Stimulated activated CD4-positive, alpha-beta T cell treated with anti-CD3 and anti-CD28 coated beads, Interleukin-4, amount 100 ng/mL, for 1 hour (primary cell): Measurements from ENCODE around the gene RHOBTB3.
A peak's percentile ranks its signal among the peaks of the same experiment; 100 is the strongest.

Experiments used
- DNase-seq: peaks from one replicate; pipeline ENCODE4 v3.0.0-alpha.2; 2020

The RHOBTB3 gene

DNA sequence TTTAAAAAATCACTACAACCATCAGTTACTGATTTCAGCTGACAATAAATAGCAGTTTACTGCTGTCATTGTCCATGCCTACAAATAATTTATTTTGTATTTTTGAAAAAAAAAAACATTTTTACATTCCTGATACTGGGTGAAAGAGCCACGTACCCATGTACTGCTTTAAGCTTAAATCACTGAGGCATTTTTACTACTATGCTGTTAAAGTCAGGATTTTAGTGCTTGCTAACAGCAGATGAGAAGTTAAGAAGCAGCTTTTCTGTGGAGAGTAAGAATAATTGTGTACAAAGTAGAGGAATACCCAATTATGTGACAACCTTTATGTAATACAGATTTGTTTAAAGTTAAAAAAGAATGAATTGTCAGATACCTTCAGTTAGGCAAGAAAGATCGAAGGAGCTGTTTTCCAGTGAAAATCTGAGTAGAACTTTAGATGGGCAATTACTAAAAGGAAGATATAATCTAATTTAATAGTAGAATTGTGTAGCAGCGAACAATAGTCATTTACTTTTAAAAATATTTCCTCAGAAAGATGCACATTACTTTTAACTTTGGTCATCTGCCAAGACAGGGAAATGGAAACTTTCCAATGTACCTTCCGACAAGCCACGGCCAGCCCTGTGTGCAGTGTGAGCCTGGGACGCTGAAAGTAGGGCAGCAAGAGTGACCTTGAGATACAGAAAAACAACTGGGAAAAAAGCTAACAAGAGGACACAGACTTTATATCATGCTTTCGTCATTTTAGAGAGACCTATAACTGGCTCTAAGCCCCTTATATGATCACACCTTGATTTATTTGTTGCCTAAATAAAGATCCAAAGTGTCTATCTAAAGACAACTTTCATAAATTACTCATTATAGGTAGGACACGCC lies 39.9 kb downstream of the RHOBTB3 start:
- no peak for DNase-seq

GRCh38 chr5:95771892-95772291 lies 40.8 kb downstream of the RHOBTB3 start:
- no peak for DNase-seq

DNA sequence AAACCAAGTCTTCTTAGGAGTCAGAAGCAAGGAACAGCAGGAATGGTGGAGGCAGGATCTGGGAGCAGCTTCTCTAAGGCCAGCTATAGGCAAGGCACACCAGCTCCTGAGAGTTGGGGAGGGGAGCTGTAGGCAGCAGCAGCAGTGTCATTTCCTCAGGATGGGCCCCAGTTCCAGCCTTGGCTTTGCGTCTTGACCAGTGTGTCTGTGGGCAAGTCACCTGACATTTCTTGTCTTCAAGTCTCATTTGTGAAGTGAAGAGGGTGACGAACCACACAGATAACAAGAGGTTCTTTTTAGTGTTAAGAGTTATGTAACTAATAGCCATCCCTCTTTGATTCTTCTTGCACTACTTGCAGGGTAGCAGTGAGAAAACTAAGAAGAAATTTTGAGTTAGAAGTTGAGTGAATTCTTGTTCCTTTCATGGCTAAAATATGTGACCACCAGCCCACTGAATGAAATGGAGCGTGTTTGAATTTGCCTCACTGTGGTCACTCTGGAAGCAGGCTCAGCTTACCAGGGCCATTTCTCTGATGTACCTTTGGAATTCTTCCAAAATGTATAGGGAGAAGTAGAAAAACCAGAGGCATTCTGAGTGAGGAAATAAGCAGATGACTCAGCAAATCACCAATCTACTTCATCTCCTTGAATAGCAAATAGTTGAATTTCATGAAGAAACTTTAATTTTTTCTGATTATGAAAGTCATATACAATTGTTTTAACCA lies 42.4 kb downstream of the RHOBTB3 start:
- DNase-seq: no peak

- DNase-seq: no peak
Observed at GRCh38 chr5:95777441-95777840, 46.3 kb downstream of the RHOBTB3 start.

DNA sequence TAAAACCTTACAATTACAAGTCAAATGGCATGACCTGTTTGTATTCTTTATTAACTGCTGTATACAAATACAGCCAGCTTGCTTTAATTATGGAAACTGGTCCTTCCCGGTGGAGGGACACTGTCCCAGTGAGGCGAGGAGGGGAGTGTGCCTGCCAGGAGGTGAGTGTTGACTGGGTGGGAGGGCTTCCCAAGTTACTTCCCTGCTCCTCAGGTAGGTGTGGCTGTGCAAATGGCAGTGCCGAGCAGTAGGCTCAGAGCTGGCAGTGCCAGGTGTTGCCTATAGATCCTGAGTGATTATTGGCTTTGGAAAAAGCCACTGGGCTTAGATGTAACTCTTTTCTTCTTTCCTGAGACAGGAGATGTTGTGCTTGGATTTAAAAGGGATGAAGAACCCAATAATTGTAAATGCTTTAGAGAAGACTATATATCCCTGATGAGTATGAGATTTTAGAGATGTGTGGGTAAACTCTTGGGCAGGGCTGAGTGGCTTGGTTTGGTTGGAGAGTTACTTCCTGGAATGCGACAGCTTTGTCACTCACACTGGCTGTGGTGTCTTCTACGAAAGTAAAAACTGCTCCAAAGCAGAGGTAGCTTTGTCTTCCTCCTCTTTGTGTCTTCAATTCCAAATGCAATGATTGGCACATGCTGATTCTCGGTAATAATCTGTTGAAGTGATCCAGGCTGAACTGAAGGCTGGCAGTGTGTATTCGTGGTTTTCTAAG lies 47.7 kb downstream of the RHOBTB3 start:
- DNase-seq: no peak

GRCh38 chr5:95779611-95780010 lies 48.5 kb downstream of the RHOBTB3 start:
- DNase-seq: no peak

- no peak for DNase-seq
Observed at GRCh38 chr5:95780597-95780996, 49.5 kb downstream of the RHOBTB3 start.

- DNase-seq: peak; percentile 70
Observed at GRCh38 chr5:95781101-95781583, 50.0 kb downstream of the RHOBTB3 start.

- DNase-seq: no peak
Observed at GRCh38 chr5:95782181-95782580, 51.0 kb downstream of the RHOBTB3 start.

- no peak for DNase-seq
Observed at GRCh38 chr5:95783661-95784060, 52.5 kb downstream of the RHOBTB3 start.

- DNase-seq: no peak
Observed at GRCh38 chr5:95784514-95785302, 53.6 kb downstream of the RHOBTB3 start.

- DNase-seq: no peak
Observed at GRCh38 chr5:95786821-95787418, 55.8 kb downstream of the RHOBTB3 start.

- no peak for DNase-seq
Observed at GRCh38 chr5:95788493-95788892, 57.4 kb downstream of the RHOBTB3 start.

DNA sequence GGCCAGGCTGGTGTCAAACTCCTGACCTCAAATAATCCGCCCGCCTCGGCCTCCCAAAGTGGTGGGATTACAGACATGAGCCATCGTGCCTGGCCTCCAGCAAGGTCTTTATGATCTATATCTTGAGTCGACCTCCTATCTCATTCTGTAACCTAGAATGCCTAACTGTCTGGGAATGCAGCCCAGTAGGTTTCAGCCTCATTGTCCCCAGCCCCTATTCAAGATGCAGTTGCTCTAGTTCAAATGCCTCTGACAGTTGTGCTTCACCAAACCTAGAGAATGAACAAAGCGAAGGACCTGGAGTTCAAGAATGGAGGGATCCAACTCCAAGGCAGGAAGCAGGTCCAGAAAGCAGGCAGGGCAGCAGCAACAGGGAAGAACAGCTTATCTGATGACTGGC lies 60.6 kb downstream of the RHOBTB3 start:
- DNase-seq: no peak

DNA sequence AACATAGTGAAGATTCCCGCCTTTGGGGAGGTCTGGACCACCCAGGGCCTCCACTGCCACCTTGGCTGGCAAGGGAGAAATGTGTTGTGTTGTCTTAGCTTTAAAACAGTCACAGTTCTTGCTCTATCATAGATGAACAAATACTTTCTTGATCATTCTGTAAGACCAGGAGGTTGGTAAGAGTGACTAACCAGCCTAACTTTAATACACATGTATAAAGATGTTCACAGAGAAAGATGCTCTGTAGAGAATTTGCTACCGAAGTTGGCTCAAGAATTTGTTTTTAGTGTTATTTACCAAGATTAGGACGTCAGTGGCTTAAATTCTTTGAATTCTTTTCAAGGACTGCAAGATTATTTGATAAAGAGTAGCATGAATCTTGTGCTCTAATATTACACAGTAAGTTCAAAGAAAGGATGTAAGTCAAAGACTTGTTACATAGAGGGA lies 63.0 kb downstream of the RHOBTB3 start:
- DNase-seq: no peak

- no peak for DNase-seq
Observed at GRCh38 chr5:95797301-95797700, 66.2 kb downstream of the RHOBTB3 start.

DNA sequence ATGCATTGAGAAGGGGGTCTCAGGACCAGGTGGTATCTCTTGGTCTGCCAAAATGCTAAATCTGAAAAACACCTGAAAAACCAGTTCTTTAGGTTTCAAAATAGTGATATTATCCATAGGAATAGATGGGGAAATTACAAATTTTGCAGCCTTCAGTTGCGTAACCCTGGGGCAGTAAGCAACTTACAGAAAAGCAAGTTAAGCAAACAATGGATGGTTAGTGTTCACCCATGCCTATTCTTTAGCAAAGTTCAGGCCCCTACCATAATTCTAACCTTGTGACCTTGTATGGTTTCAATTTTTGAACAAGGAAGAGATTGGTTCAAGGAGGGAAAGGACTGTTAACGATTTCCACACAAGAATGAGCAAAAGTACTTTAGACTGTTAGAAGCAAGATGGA lies 66.9 kb downstream of the RHOBTB3 start:
- no peak for DNase-seq

- no peak for DNase-seq
Observed at GRCh38 chr5:95798545-95798944, 67.4 kb downstream of the RHOBTB3 start.

- DNase-seq: no peak
Observed at GRCh38 chr5:95799191-95799835, 68.2 kb downstream of the RHOBTB3 start.

GRCh38 chr5:95800553-95800952 lies 69.4 kb downstream of the RHOBTB3 start:
- DNase-seq: no peak

DNA sequence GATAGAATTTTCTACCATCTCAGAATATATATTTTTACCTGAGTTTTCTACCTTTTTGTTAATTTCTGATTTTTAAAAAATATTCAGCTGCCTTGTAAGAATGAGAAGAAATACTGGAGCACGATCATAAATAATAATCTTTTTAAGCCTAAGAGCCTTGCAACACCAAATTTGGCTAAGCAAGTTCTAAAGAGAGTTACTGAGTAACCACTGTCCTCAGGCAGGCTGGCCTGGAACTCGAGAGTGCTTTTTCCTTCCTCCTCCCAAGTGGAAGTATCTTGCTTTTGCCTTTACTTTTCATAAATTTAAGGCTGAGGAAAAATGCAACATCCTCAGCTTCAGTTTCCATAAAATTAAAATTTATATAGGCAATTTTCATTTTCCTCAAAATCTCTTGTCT lies 70.4 kb downstream of the RHOBTB3 start:
- DNase-seq: no peak

DNA sequence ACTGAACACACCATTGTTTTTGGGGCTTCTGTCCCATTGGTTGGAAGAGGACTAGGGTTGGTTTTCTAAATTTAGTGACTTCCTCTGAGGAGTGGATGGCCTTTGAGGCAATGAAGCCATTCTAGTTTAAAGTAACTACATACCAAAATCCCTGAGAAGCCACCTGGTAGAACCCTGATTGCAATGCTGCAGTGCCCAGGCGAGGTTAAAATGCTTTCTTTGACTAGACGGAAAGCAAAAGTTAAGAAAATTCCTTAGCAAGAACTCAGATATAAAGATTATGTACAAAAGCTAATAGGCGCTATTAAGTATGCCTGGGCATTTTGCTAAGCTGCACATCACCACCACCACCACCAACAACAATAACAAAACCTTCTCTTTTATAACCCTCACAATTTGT lies 70.8 kb downstream of the RHOBTB3 start:
- no peak for DNase-seq
